H1 (cell line): Measurements from ENCODE around the gene AXIN2. TPM values are rescaled to one million over a fixed set of nuclear protein-coding genes. Genes with fewer than 3 reads are reported as not detected.

ENCODE experiments used
- CTCF ChIA-PET: fragments of 300-600 bp; sonication (Branson Sonifier 250); formaldehyde crosslinking; loops from one replicate; lab custom pipeline; 2021; ENCODE audit not compliant: partially characterized antibody; lab: Charles Lee
- POLR2A ChIA-PET: fragments of 300-600 bp; sonication (Branson Sonifier 250); formaldehyde crosslinking; loops from one replicate; lab custom pipeline; 2021; ENCODE audit warnings: inconsistent platforms; ENCODE audit not compliant: partially characterized antibody; lab: Charles Lee
- DNase-seq, 2 experiments: peaks; one replicate each; pipeline versions ENCODE4 v3.0.0 to v3.0.0-alpha.2; 2010 to 2022; ENCODE audit warnings: low spot score in 2 of 2, low read depth in 1 of 2, mixed read lengths in 1 of 2
- FAIRE-seq: peaks from 2 replicates; lab custom pipeline; 2011; peaks lifted over from hg19 to GRCh38; lab: Jason Lieb, UNC
- H2AFZ ChIP-seq: 2 replicates; pipeline ENCODE4 v1.8.1; 2012; ENCODE audit warnings: low read length, inconsistent platforms
- H2AK5ac ChIP-seq: 2 replicates; pipeline ENCODE4 v1.6.1; 2013; ENCODE audit warnings: low read depth, low read length
- H2BK120ac ChIP-seq: replicated peaks from 2 replicates; pipeline ENCODE3; 2013; ENCODE audit warnings: low read depth, low read length, inconsistent platforms
- H2BK12ac ChIP-seq: 2 replicates; pipeline ENCODE4 v1.6.1; 2013; ENCODE audit warnings: low read depth, low read length
- H2BK15ac ChIP-seq: 2 replicates; pipeline ENCODE4 v1.6.1; 2013; ENCODE audit warnings: low read length
- H2BK20ac ChIP-seq: 2 replicates; pipeline ENCODE4 v1.6.1; 2013; ENCODE audit warnings: low read length
- H2BK5ac ChIP-seq: 2 replicates; pipeline ENCODE4 v1.6.1; 2013; ENCODE audit warnings: low read depth, low read length
- H3K14ac ChIP-seq: 2 replicates; pipeline ENCODE4 v1.6.1; 2013; ENCODE audit warnings: inconsistent platforms; ENCODE audit not compliant: insufficient read length
- H3K18ac ChIP-seq: 2 replicates; pipeline ENCODE4 v1.6.1; 2013; ENCODE audit warnings: low read length; ENCODE audit errors: extremely low read depth
- H3K23ac ChIP-seq: 2 replicates; pipeline ENCODE4 v1.6.1; 2013; ENCODE audit warnings: inconsistent platforms; ENCODE audit not compliant: insufficient read length
- H3K23me2 ChIP-seq: 2 replicates; pipeline ENCODE4 v1.6.1; 2013; ENCODE audit warnings: low read depth, low read length
- H3K27ac ChIP-seq: 2 replicates; pipeline ENCODE4 v1.6.1; 2011; ENCODE audit warnings: low read depth, low read length, inconsistent platforms
- H3K27me3 ChIP-seq, 4 experiments: replicated peaks in 1 of 4; 1 replicate in 1 of 4; 2 replicates in 3 of 4; pipeline versions ENCODE4 v1.6.1 to v1.8.1; 2011 to 2013; ENCODE audit warnings: low read length in 3 of 4, mild to moderate bottlenecking in 3 of 4, inconsistent platforms in 2 of 4, mixed read lengths in 2 of 4, moderate library complexity in 1 of 4; ENCODE audit not compliant: control insufficient read depth in 3 of 4, insufficient read depth in 3 of 4; ENCODE audit errors: extremely low read depth in 1 of 4
- H3K36me3 ChIP-seq, 4 experiments: 2 replicates each; pipeline versions ENCODE4 v1.6.1 to v1.8.1; 2011 to 2013; ENCODE audit warnings: mild to moderate bottlenecking in 4 of 4, low read length in 3 of 4, moderate library complexity in 2 of 4, control low read depth in 1 of 4, inconsistent platforms in 1 of 4; ENCODE audit not compliant: insufficient read depth in 4 of 4, control insufficient read depth in 2 of 4
- H3K4ac ChIP-seq: replicated peaks from 2 replicates; pipeline ENCODE3; 2013; ENCODE audit warnings: low read length, low read depth, mixed read lengths, inconsistent platforms; ENCODE audit not compliant: insufficient read length
- H3K4me1 ChIP-seq, 4 experiments: replicated peaks in 1 of 4; 1 replicate in 1 of 4; 2 replicates in 3 of 4; pipeline versions ENCODE4 v1.6.1 to v1.8.1; 2011 to 2013; ENCODE audit warnings: low read length in 3 of 4, inconsistent platforms in 2 of 4, mixed read lengths in 1 of 4; ENCODE audit not compliant: insufficient read depth in 4 of 4, control insufficient read depth in 3 of 4
- H3K4me2 ChIP-seq, 2 experiments: 2 replicates each; pipeline versions ENCODE4 v1.6.1 to v1.8.1; 2011 to 2013; ENCODE audit warnings: low read depth in 2 of 2, low read length in 2 of 2, control low read depth in 1 of 2, inconsistent platforms in 1 of 2, mild to moderate bottlenecking in 1 of 2; ENCODE audit not compliant: insufficient read depth in 1 of 2
- H3K4me3 ChIP-seq, 4 experiments: fragments of 200-600, 300-600 bp in 1 of 4; sonication (generic), shearing (Covaris generic), sonication (Bioruptor Twin) in 1 of 4; 2 replicates each; pipeline versions ENCODE4 v1.5.1 to v1.8.1; 2011 to 2016; ENCODE audit warnings: low read length in 4 of 4, low read depth in 3 of 4, control low read depth in 2 of 4, inconsistent platforms in 2 of 4, mild to moderate bottlenecking in 2 of 4, mixed read lengths in 1 of 4, moderate library complexity in 1 of 4; ENCODE audit not compliant: insufficient read depth in 2 of 4; ENCODE audit errors: extremely low read depth in 1 of 4
- H3K56ac ChIP-seq: replicated peaks from 2 replicates; pipeline ENCODE3; 2013; ENCODE audit warnings: low read depth, mild to moderate bottlenecking, mixed read lengths, low read length, inconsistent platforms; ENCODE audit not compliant: insufficient read length
- H3K79me1 ChIP-seq: 2 replicates; pipeline ENCODE4 v1.6.1; 2013; ENCODE audit warnings: low read depth, low read length, control low read depth
- H3K79me2 ChIP-seq, 2 experiments: 2 replicates each; pipeline versions ENCODE4 v1.6.1 to v1.8.1; 2012 to 2013; ENCODE audit warnings: low read length in 2 of 2, mild to moderate bottlenecking in 2 of 2, inconsistent platforms in 1 of 2; ENCODE audit not compliant: insufficient read depth in 2 of 2, control insufficient read depth in 1 of 2
- H3K9ac ChIP-seq, 4 experiments: replicated peaks in 1 of 4; 1 replicate in 1 of 4; 2 replicates in 3 of 4; pipeline versions ENCODE4 v1.6.1 to v1.8.1; 2011 to 2013; ENCODE audit warnings: low read depth in 3 of 4, low read length in 3 of 4, control low read depth in 2 of 4, mild to moderate bottlenecking in 2 of 4, moderate library complexity in 2 of 4, inconsistent platforms in 1 of 4; ENCODE audit errors: extremely low read depth in 1 of 4
- H3K9me3 ChIP-seq, 2 experiments: 2 replicates each; pipeline versions ENCODE4 v1.6.1 to v1.8.1; 2012 to 2013; ENCODE audit warnings: mild to moderate bottlenecking in 2 of 2, moderate library complexity in 2 of 2, control low read depth in 1 of 2, inconsistent platforms in 1 of 2, low read depth in 1 of 2, low read length in 1 of 2, mixed read lengths in 1 of 2; ENCODE audit not compliant: insufficient read depth in 2 of 2
- H4K20me1 ChIP-seq, 2 experiments: replicated peaks in 1 of 2; 2 replicates each; pipeline versions ENCODE3 to v1.8.1; 2011 to 2013; ENCODE audit warnings: inconsistent platforms in 2 of 2, low read length in 2 of 2, mild to moderate bottlenecking in 1 of 2; ENCODE audit not compliant: insufficient read depth in 2 of 2, control insufficient read depth in 1 of 2
- H4K5ac ChIP-seq: 2 replicates; pipeline ENCODE4 v1.6.1; 2013; ENCODE audit warnings: low read length, low read depth, mixed read lengths, inconsistent platforms; ENCODE audit not compliant: insufficient read length
- H4K8ac ChIP-seq: 2 replicates; pipeline ENCODE4 v1.8.0; 2013; ENCODE audit warnings: mild to moderate bottlenecking, moderate library complexity, low read length, inconsistent platforms; ENCODE audit not compliant: insufficient read depth; ENCODE audit errors: extremely low read depth
- H4K91ac ChIP-seq: replicated peaks from 2 replicates; pipeline ENCODE3; 2013; ENCODE audit warnings: low read length, mixed read lengths, inconsistent platforms; ENCODE audit not compliant: insufficient read length
- BACH1 ChIP-seq: IDR thresholded peaks from 2 replicates; pipeline ENCODE4 v1.6.1; 2012; ENCODE audit warnings: low read length, improper control_type of control experiment
- CHD1 ChIP-seq: IDR thresholded peaks from 2 replicates; pipeline ENCODE4 v1.6.1; 2012; ENCODE audit warnings: low read depth, low read length, improper control_type of control experiment
- PHF8 ChIP-seq: fragments of 200-600 bp; sonication (generic); conservative IDR thresholded peaks from 2 replicates; pipeline ENCODE4 v1.7.1; 2012; ENCODE audit warnings: low read depth, mild to moderate bottlenecking, inconsistent platforms, low read length, moderate library complexity
- RAD21 ChIP-seq, 2 experiments: IDR thresholded peaks in 1 of 2; conservative IDR thresholded peaks in 1 of 2; 2 replicates each; pipeline ENCODE4 v1.6.1; 2011; ENCODE audit warnings: low read depth in 2 of 2, low read length in 2 of 2, improper control_type of control experiment in 1 of 2, inconsistent platforms in 1 of 2, mild to moderate bottlenecking in 1 of 2, moderate library complexity in 1 of 2
- RFX5 ChIP-seq: IDR thresholded peaks from 2 replicates; pipeline ENCODE4 v1.6.1; 2011; ENCODE audit warnings: low read depth, low read length, improper control_type of control experiment, borderline replicate concordance
- SP2 ChIP-seq: IDR thresholded peaks from 2 replicates; pipeline ENCODE4 v1.6.1; 2012; ENCODE audit warnings: mild to moderate bottlenecking, low read length, inconsistent platforms
- SUZ12 ChIP-seq: fragments of 200-600 bp; sonication (generic); IDR thresholded peaks from 2 replicates; pipeline ENCODE4 v1.6.1; 2012; ENCODE audit warnings: mild to moderate bottlenecking, inconsistent platforms, low read length, moderate library complexity, mixed read lengths
- WGBS, 2 experiments: shearing (Covaris generic) in 1 of 2; methylation state at CpG; one replicate each; pipeline versions ENCODE4 v1.1.6 to v1.1.7; 2013 to 2015; ENCODE audit warnings: low lambda C conversion rate in 2 of 2, mixed read lengths in 2 of 2, inconsistent platforms in 1 of 2, low coverage in 1 of 2, missing lambda C conversion rate in 1 of 2; ENCODE audit not compliant: insufficient replicate concordance in 2 of 2, insufficient coverage in 1 of 2, insufficient read length in 1 of 2; ENCODE audit errors: extremely low coverage in 1 of 2, missing lambda C conversion rate in 1 of 2; 5-methylcytosine and 5-hydroxymethylcytosine counted together
- polyA plus RNA-seq, 7 experiments: library from polyadenylated mRNA; depleted of rRNA in 3 of 7; stranded (reverse) in 5 of 7; unstranded in 2 of 7; fragments of >200 nt in 5 of 7; fragments of 200-250 nt in 2 of 7; gene quantifications; 1 replicate in 5 of 7; 2 replicates in 1 of 7; 4 replicates in 1 of 7; pipeline versions ENCODE4 v1.2.1 to v1.2.3, GENCODE V29; 2011 to 2013; ENCODE audit warnings: missing spikeins in 2 of 7, mixed read lengths in 2 of 7
- total RNA-seq: library from RNA; stranded (reverse); fragmentation: NEBNext Ultra II Directional; extraction: Animal tissue kit (Norgen Biotek cat#: 25700); gene quantifications from 2 replicates; pipeline ENCODE4 v1.2.1, GENCODE V29; 2021

The AXIN2 gene
- total and polyA plus RNA-seq, 2 of the 8 experiments (the other 6 are each of a cell fraction or from before 2014, with no cell fraction given) = 17.7 to 33.4 TPM

- Histone ChIP-seq H3K56ac (no peak overlapping the region), H2BK15ac (no peak overlapping the region), H2AFZ (no peak overlapping the region), H3K4me2 (peak overlapping the region in 1 of 2 experiments; percentile 0; a peak in 1 of 4 replicates), H2AK5ac (no peak overlapping the region), H3K4me1 (peaks cover 11 to 28% (median 19%) of the 10 kb centered on the region in 4 experiments), H4K5ac (no peak overlapping the region), H3K27ac (no peak overlapping the region)
- TF ChIP-seq SUZ12 (no peak), CHD1 (no peak), RAD21 (IDR thresholded peaks at IDR 0.05 in 1 of 2, conservative IDR thresholded peaks at IDR 0.05 in 1 of 2; ENCODE audit: low read depth in 2 of 2, low read length in 2 of 2) (no peak), SP2 (no peak), PHF8 (no peak), BACH1 (no peak), RFX5 (no peak)
- TF ChIP-seq, all 59 proteins: peak for 0
- no peaks in the 10 kb centered on the region for H3K27me3 ChIP-seq
- H4K20me1 ChIP-seq = peaks cover 18 to 58% of the 10 kb centered on the region in 2 experiments
- ChIA-PET POLR2A (interaction anchor here (0.8 to 2.0 kb wide), 5 partner anchors 9 to 40 kb away, joined by 3 to 8 read pairs (median 5); no protein-coding TSS in a partner anchor), CTCF (interaction anchor here (0.6 to 2.2 kb wide), 8 partner anchors 8 to 1661 kb away, joined by 3 to 7 read pairs (median 3); no protein-coding TSS in a partner anchor)
- H3K4ac ChIP-seq = no peak overlapping the region
- H2BK5ac ChIP-seq = no peak overlapping the region; the same call in 1 of the 2 replicates
- no peak overlapping the region for H2BK12ac ChIP-seq
- H3K14ac ChIP-seq = no peak overlapping the region
- no peaks in the 10 kb centered on the region for H3K23me2 ChIP-seq
- peaks cover 4 to 38% (median 14%) of the 10 kb centered on the region in 4 experiments; a peak in 6 of 8 replicates for H3K36me3 ChIP-seq
- no peak overlapping the region for H4K91ac ChIP-seq
- no peak overlapping the region for H2BK20ac ChIP-seq
- no peak overlapping the region for H2BK120ac ChIP-seq
- H3K9ac ChIP-seq = no peak overlapping the region
- H3K23ac ChIP-seq = no peak overlapping the region
- no peak overlapping the region for H4K8ac ChIP-seq
- FAIRE-seq = no peak
- H3K9me3 ChIP-seq = no peaks in the 10 kb centered on the region
- H3K79me1 ChIP-seq = peaks cover 27% of the 10 kb centered on the region
- H3K18ac ChIP-seq = no peak overlapping the region
- 90% methylated on average over 4 of the region's 4 CpGs; no CpG with 5 or more reads in 1 of the 2 experiments for WGBS, 2 experiments
- peaks cover under 1 to 50% of the 10 kb centered on the region in 2 experiments for H3K79me2 ChIP-seq
- no peak for DNase-seq
- no peak overlapping the region for H3K4me3 ChIP-seq
Observed at GRCh38 chr17:65550758-65551157, 10.7 kb downstream of the AXIN2 start.
